Measurements from ENCODE around the gene ASB18. TPM values are rescaled to one million over a fixed set of nuclear protein-coding genes. Genes with fewer than 3 reads are reported as not detected.
"Not testable (repeated sequence)": the region's sequence is repeated elsewhere in the genome, so short reads cannot be mapped to it uniquely, and the experiment has no call there.

ASB18 gene
- total RNA-seq, 2 donors from 2014 or later = not detected

- Mint-ChIP-seq H3K27ac (no peak overlapping the region), H3K9me3 (no peaks in the 10 kb centered on the region), H3K4me3 (no peak overlapping the region), H3K27me3 (ENCODE audit: insufficient read depth) (peaks cover 25% of the 10 kb centered on the region), H3K36me3 (ENCODE audit: low read depth) (no peaks in the 10 kb centered on the region), H3K4me1 (no peaks in the 10 kb centered on the region)
- no peaks in the 10 kb centered on the region for H3K36me3 ChIP-seq (ENCODE audit: control insufficient read depth, insufficient read depth, low read length)
- TF ChIP-seq CTCF (conservative IDR thresholded peaks at IDR 0.05) = no peak
- no peak overlapping the region for H3K4me3 ChIP-seq (ENCODE audit: low read length)
- H3K4me1 ChIP-seq (ENCODE audit: control insufficient read depth, insufficient read depth, low read length) = no peaks in the 10 kb centered on the region
- no peaks in the 10 kb centered on the region for H3K27me3 ChIP-seq (ENCODE audit: control insufficient read depth, insufficient read depth, low read length, poor library complexity, severe bottlenecking)
- H3K27ac ChIP-seq (ENCODE audit: low read depth, low read length) = no peak overlapping the region
- DNase-seq = no peak
- no peak overlapping the region for H3K9ac ChIP-seq (ENCODE audit: extremely low read depth, low read length, poor library complexity, severe bottlenecking)
- no peaks in the 10 kb centered on the region for H3K9me3 ChIP-seq (ENCODE audit: control insufficient read depth, low read length)
These were observed 27.3 kb upstream of the ASB18 start for GRCh38 chr2:236291476-236291875.

DNA sequence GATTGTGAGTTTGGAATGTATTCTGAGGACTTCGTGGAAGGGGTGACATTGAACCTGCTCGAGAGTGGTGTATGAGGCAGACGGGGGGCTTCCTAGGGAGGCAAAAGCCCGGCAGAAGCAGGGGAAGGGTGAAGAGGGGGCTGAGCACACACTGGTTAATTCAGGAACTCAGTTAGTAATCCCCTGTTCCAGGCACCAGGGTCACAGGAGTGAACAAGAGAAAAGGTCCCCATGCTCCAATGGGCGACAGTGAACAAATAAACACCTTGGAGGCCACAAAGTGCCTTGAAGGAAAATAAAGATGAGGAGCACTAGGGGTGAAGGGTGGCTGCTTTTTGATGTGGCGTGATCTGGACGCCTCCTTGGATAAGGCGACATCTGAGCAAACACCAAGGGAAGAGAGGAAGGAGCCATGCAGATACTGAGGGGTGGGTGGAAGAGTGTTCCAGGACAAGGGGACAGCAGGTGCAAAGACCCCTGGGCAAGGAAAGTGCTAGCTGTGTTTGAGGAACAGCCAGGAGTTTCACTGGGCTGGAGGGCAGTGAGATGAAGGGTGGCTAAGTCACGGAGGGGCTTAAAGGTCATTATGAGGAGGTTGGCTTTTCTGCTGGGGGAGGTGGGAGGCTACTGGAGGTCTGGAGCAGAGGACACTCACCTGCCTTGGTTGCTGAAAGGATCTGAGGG is 26.7 kb upstream of the ASB18 start:
- Histone ChIP-seq H3K27me3 (ENCODE audit: control insufficient read depth, insufficient read depth, low read length, poor library complexity, severe bottlenecking) (no peaks in the 10 kb centered on the region), H3K4me1 (ENCODE audit: control insufficient read depth, insufficient read depth, low read length) (no peaks in the 10 kb centered on the region), H3K9me3 (ENCODE audit: control insufficient read depth, low read length) (no peaks in the 10 kb centered on the region), H3K9ac (ENCODE audit: extremely low read depth, low read length, poor library complexity, severe bottlenecking) (no peak overlapping the region), H3K36me3 (ENCODE audit: control insufficient read depth, insufficient read depth, low read length) (no peaks in the 10 kb centered on the region), H3K27ac (ENCODE audit: low read depth, low read length) (no peak overlapping the region), H3K4me3 (ENCODE audit: low read length) (no peak overlapping the region)
- peaks cover 25% of the 10 kb centered on the region for H3K27me3 Mint-ChIP-seq (ENCODE audit: insufficient read depth)
- no peaks in the 10 kb centered on the region for H3K4me1 Mint-ChIP-seq
- no peak overlapping the region for H3K4me3 Mint-ChIP-seq
- no peak for DNase-seq
- WGBS, 2 experiments (ENCODE audit: insufficient coverage in 1 of 2, insufficient read length in 1 of 2) = 88 to 92% methylated on average over 8 to 9 of the region's 9 CpGs
- H3K36me3 Mint-ChIP-seq (ENCODE audit: low read depth) = no peaks in the 10 kb centered on the region
- TF ChIP-seq CTCF (conservative IDR thresholded peaks at IDR 0.05) = no peak
- H3K9me3 Mint-ChIP-seq = no peaks in the 10 kb centered on the region
- H3K27ac Mint-ChIP-seq = no peak overlapping the region

DNA sequence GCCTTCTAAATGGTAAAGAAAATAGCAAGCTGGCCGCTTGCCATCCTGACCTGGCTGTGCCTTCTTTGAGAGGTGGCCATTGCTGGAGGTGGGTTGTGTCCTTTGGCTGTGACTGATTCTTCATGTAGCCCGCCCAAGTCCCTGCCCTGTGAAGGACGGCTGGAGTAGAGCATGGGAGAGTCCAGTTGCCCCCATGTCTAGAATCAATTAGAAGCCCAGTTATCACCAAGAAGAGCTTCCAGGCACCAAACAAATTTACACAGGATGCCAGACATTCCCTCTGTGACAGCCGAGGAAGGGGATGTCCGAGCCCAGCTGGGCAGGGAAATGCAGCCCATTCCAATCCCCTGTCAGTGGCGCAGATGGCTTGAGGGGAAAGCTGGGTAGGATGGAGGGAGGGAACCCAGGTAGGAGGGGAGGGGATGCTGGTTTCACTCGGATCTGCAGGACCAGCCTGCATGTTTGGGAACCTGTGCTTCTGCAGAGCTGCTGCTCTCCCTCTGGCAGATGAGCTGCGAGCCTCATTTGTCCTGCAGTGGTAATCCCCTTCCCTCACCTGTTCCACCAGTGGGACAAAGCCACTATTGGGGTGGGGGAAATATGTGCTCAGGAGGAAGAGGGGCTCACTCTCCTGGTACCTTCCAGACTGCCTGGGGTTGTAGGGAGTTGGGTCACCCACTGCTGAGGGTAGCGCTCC is 25.7 kb upstream of the ASB18 start:
- Histone ChIP-seq H3K4me3 (ENCODE audit: low read length) (no peak overlapping the region), H3K9me3 (ENCODE audit: control insufficient read depth, low read length) (no peaks in the 10 kb centered on the region), H3K9ac (ENCODE audit: extremely low read depth, low read length, poor library complexity, severe bottlenecking) (no peak overlapping the region), H3K27ac (ENCODE audit: low read depth, low read length) (no peak overlapping the region), H3K36me3 (ENCODE audit: control insufficient read depth, insufficient read depth, low read length) (no peaks in the 10 kb centered on the region), H3K4me1 (ENCODE audit: control insufficient read depth, insufficient read depth, low read length) (no peaks in the 10 kb centered on the region), H3K27me3 (ENCODE audit: control insufficient read depth, insufficient read depth, low read length, poor library complexity, severe bottlenecking) (no peaks in the 10 kb centered on the region)
- Mint-ChIP-seq H3K9me3 (no peaks in the 10 kb centered on the region), H3K4me1 (no peaks in the 10 kb centered on the region), H3K36me3 (ENCODE audit: low read depth) (no peaks in the 10 kb centered on the region), H3K4me3 (no peak overlapping the region), H3K27ac (no peak overlapping the region), H3K27me3 (ENCODE audit: insufficient read depth) (peaks cover 25% of the 10 kb centered on the region)
- no peak for TF ChIP-seq CTCF (conservative IDR thresholded peaks at IDR 0.05)
- DNase-seq = peak; percentile 39
- WGBS, 2 experiments (ENCODE audit: insufficient coverage in 1 of 2, insufficient read length in 1 of 2) = 89 to 97% methylated on average over 4 to 9 of the region's 9 CpGs

DNA sequence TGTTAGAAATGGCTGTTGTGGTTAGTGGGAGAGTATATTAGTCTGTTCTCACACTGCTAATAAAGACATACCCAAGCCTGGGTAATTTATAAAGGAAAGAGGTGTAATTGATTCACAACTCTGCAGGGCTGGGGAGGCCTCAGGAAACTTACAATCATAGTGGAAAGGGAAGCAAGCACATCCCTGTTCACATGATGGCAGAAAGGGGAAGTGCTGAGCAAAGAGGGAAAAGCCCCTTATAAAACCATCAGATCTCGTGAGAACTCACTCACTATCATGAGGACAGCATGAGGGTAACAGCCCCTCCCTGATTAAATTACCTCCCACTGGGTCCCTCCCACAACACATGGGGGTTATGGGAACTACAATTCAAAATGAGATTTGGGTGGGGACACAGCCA is 24.2 kb upstream of the ASB18 start:
- H3K4me3 Mint-ChIP-seq; H3K4me1 ChIP-seq (ENCODE audit: control insufficient read depth, insufficient read depth, low read length); H3K9me3 ChIP-seq (ENCODE audit: control insufficient read depth, low read length); H3K4me1 Mint-ChIP-seq; H3K4me3 ChIP-seq (ENCODE audit: low read length); H3K27ac ChIP-seq (ENCODE audit: low read depth, low read length); H3K9me3 Mint-ChIP-seq; H3K9ac ChIP-seq (ENCODE audit: extremely low read depth, low read length, poor library complexity, severe bottlenecking); H3K27ac Mint-ChIP-seq; H3K36me3 ChIP-seq (ENCODE audit: control insufficient read depth, insufficient read depth, low read length); H3K27me3 ChIP-seq (ENCODE audit: control insufficient read depth, insufficient read depth, low read length, poor library complexity, severe bottlenecking); DNase-seq; H3K36me3 Mint-ChIP-seq (ENCODE audit: low read depth): not testable (repeated sequence)
- peaks cover 25% of the 10 kb centered on the region for H3K27me3 Mint-ChIP-seq (ENCODE audit: insufficient read depth)
- 100% methylated on average over 1 of the region's 1 CpG; no CpG with 5 or more reads in 1 of the 2 experiments for WGBS, 2 experiments (ENCODE audit: insufficient coverage in 1 of 2, insufficient read length in 1 of 2)

Data from endodermal cell (in vitro differentiated cells).